Kidney (tissue), 14 donors: ENCODE data around the gene TMEM218. TPM values are rescaled to one million over a fixed set of nuclear protein-coding genes. Genes with fewer than 3 reads are reported as not detected.

Experiments
- DNase-seq, 5 donors: peaks; one replicate each; pipeline ENCODE4 v3.0.0-alpha.2; 2013 to 2020
- FAIRE-seq: peaks from 2 replicates; lab custom pipeline; 2012; peaks lifted over from hg19 to GRCh38; lab: Jason Lieb, UNC
- H3K27ac ChIP-seq, 2 donors: one replicate each; pipeline ENCODE4 v1.7.0; 2013; ENCODE audit warnings: low read depth in 2 of 2, low read length in 2 of 2, inconsistent platforms in 1 of 2
- H3K27me3 ChIP-seq: one replicate; pipeline ENCODE4 v1.7.1; 2013; ENCODE audit warnings: low read length, inconsistent platforms; ENCODE audit not compliant: control insufficient read depth, insufficient read depth
- H3K36me3 ChIP-seq, 3 donors: one replicate each; pipeline versions ENCODE4 v1.7.0 to v1.7.1; 2013; ENCODE audit warnings: low read length in 3 of 3, control low read depth in 1 of 3, inconsistent platforms in 1 of 3; ENCODE audit not compliant: insufficient read depth in 3 of 3, control insufficient read depth in 2 of 3
- H3K4me1 ChIP-seq, 3 donors: one replicate each; pipeline versions ENCODE4 v1.7.0 to v1.7.1; 2013; ENCODE audit warnings: low read length in 3 of 3, inconsistent platforms in 1 of 3, low read depth in 1 of 3; ENCODE audit not compliant: control insufficient read depth in 2 of 3, insufficient read depth in 2 of 3
- H3K4me3 ChIP-seq, 3 donors: one replicate each; pipeline versions ENCODE4 v1.7.0 to v1.8.1; 2013; ENCODE audit warnings: low read length in 3 of 3, control low read depth in 1 of 3, inconsistent platforms in 1 of 3
- H3K9ac ChIP-seq, 3 donors: one replicate each; pipeline versions ENCODE4 v1.7.0 to v1.7.1; 2013; ENCODE audit warnings: low read length in 3 of 3, control low read depth in 1 of 3, inconsistent platforms in 1 of 3
- H3K9me3 ChIP-seq, 3 donors: one replicate each; pipeline versions ENCODE4 v1.7.0 to v1.7.1; 2013; ENCODE audit warnings: low read length in 3 of 3, control low read depth in 1 of 3, inconsistent platforms in 1 of 3; ENCODE audit not compliant: control insufficient read depth in 2 of 3, insufficient read depth in 1 of 3
- intact Hi-C: fragments of 100-400 bp; cut with DNase I; formaldehyde crosslinking; loops from one replicate; pipeline ENCODE4 v1.11.1; 2022
- polyA plus RNA-seq: library from polyadenylated mRNA; stranded (reverse); fragments of 350-450 nt; fragmentation: Illumina TruSeq; extraction: RNeasy Lipid Tissue Mini Kit (QIAGEN cat#74804); gene quantifications from one replicate; pipeline ENCODE4 v1.2.3, GENCODE V29; 2014; ENCODE audit warnings: low read depth, low replicate concordance; ENCODE audit not compliant: insufficient read depth
- total RNA-seq: library from RNA; stranded (reverse); fragmentation: NEBNext Ultra II Directional; extraction: Animal tissue kit (Norgen Biotek cat#: 25700); gene quantifications from one replicate; pipeline ENCODE4 v1.2.1, GENCODE V29; 2021
- TF ChIP-seq, protein P1 (sequence below): IDR thresholded peaks from 3 replicates; pipeline ENCODE4 v1.5.1; 2012; ENCODE audit warnings: mild to moderate bottlenecking, moderate library complexity, borderline replicate concordance; ENCODE audit not compliant: insufficient read depth; ENCODE audit errors: extremely low read depth
- donor health status: control.
- donor health status: control.
- donor health status: control.
- donor health status: control.
- donor health status: control.
- donor health status: DM: yes; HTN: yes; CAD: no.
- donor health status: Normal renal cell carcinoma (clear cell type).

The TMEM218 gene
- total and polyA plus RNA-seq, 2 donors from 2014 or later: 22.9 to 33.4 TPM

DNA sequence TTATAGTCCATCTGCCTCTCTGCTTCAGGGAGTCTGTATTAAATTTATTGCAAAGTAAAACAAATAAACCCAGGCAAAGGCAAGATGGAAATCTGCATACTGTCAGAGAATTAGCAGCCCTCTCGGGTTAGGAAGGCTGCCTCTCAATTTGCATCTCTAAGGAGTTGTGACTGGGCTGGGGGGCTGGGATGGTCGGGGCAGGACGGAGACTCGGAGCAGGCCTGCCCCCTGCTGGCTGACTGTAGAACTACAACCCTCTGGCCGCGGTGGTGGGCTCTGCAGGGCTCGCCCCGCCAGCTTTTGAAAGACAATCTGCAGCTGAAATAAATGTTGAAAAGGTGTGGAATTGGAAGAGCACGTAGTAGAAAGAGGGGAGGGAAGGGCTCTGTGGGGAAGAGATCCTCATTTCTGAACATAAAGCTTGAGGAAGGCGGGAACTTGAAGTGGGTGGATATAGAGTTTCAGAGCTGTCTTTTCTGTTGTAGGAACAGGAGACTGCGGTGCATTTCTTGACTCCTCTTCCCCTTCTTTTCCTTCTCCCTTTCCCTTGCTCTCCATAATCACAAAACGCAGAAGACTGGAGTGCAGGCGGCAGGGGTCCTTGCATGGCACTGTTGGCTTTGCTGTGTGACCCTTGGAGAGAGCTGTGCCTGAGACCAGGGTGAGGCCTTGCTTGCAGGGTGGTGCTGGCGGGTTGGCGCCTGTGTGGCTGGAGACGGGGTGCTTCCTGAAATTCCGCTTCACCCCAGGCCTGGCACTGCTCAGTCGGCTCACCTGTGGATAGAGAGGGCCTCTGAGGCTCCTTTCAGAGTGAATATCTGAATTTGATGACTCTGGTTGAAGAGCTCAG lies 30.5 kb upstream of the TMEM218 start:
- Histone ChIP-seq H3K4me3 (peak overlapping the region in 1 of 3 donors; percentile 1), H3K36me3 (no peaks in the 10 kb centered on the region), H3K27me3 (no peaks in the 10 kb centered on the region), H3K9me3 (no peaks in the 10 kb centered on the region), H3K9ac (no peak overlapping the region), H3K4me1 (no peaks in the 10 kb centered on the region), H3K27ac (no peak overlapping the region)
- TF ChIP-seq, protein P1, sequence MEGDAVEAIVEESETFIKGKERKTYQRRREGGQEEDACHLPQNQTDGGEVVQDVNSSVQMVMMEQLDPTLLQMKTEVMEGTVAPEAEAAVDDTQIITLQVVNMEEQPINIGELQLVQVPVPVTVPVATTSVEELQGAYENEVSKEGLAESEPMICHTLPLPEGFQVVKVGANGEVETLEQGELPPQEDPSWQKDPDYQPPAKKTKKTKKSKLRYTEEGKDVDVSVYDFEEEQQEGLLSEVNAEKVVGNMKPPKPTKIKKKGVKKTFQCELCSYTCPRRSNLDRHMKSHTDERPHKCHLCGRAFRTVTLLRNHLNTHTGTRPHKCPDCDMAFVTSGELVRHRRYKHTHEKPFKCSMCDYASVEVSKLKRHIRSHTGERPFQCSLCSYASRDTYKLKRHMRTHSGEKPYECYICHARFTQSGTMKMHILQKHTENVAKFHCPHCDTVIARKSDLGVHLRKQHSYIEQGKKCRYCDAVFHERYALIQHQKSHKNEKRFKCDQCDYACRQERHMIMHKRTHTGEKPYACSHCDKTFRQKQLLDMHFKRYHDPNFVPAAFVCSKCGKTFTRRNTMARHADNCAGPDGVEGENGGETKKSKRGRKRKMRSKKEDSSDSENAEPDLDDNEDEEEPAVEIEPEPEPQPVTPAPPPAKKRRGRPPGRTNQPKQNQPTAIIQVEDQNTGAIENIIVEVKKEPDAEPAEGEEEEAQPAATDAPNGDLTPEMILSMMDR: peak; percentile 90
- DNase-seq (peak in 4 of 5 donors; percentile 77 to 88 (median 79)), FAIRE-seq (no peak)
- intact Hi-C loops: loop anchor here (10.0 kb wide), 1 partner anchor 177 kb away; no protein-coding TSS in a partner anchor

DNA sequence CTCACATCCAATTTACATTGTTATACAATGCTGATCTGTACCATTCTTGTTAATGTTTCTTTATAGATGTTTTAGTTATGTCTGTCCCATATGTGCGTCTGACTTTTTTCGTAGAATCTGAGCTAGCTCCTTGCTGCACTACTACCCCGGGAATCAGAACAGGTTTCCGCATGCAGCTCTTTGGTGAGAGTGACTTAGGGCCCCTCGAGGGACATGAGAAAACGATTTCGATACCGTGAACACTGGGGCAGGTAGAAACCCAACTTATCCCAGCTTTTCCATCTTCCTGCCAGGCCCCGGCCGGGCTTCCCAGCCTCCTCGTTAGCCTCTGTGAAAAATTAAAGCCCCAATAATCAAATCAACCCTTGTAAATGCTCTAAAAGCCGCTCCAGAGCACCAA lies 29.8 kb upstream of the TMEM218 start:
- Histone ChIP-seq H3K27ac (no peak overlapping the region), H3K9ac (no peak overlapping the region), H3K36me3 (no peaks in the 10 kb centered on the region), H3K4me1 (no peaks in the 10 kb centered on the region), H3K27me3 (no peaks in the 10 kb centered on the region), H3K4me3 (no peak overlapping the region), H3K9me3 (no peaks in the 10 kb centered on the region)
- FAIRE-seq (no peak), DNase-seq (no peak)
- intact Hi-C loops: loop anchor here (10.0 kb wide), 1 partner anchor 176 kb away; no protein-coding TSS in a partner anchor
- TF ChIP-seq, protein P1: no peak

DNA sequence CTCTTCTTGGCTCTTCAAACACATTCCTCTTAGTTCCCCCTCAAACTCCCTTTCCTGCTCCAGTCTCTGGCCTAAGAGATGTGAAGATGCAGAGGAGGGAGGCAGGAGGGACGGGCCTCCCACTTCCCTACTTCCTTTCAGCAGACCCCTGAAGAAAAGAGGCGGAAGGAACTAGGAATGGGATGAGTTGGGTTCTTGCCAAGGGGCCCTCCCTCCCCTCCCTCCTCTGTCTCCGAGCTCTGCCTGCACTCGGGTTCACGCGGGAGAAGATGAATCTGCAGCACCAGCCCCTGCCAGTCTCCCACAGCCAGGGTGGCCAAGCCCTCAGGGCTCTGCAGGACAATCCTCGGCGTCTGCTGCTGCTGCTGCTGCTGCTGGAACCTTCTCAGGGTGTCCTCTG lies 28.8 kb upstream of the TMEM218 start:
- TF ChIP-seq, protein P1: no peak
- intact Hi-C loops: loop anchor here (10.0 kb wide), 1 partner anchor 175 kb away; no protein-coding TSS in a partner anchor
- DNase-seq (peak in 4 of 5 donors; percentile 46 to 77 (median 53)), FAIRE-seq (no peak)
- no peak overlapping the region for H3K27ac ChIP-seq
- no peaks in the 10 kb centered on the region for H3K27me3 ChIP-seq
- no peaks in the 10 kb centered on the region for H3K9me3 ChIP-seq
- no peaks in the 10 kb centered on the region for H3K36me3 ChIP-seq
- no peak overlapping the region for H3K4me3 ChIP-seq
- H3K9ac ChIP-seq: no peak overlapping the region
- H3K4me1 ChIP-seq: no peaks in the 10 kb centered on the region
